Measurements from ENCODE around the gene DCST1. TPM values are rescaled to one million over a fixed set of nuclear protein-coding genes. Genes with fewer than 3 reads are reported as not detected.
"Not testable (repeated sequence)": the region's sequence is repeated elsewhere in the genome, so short reads cannot be mapped to it uniquely, and the experiment has no call there.

The DCST1 gene
- total and polyA plus RNA-seq, 2 donors (not counting 1 experiment from before 2014, with no cell fraction given) = not detected

- Histone ChIP-seq H2AFZ (ENCODE audit: low read length) (no peak overlapping the region), H3K36me3 (ENCODE audit: control insufficient read depth, insufficient read depth, low read length) (no peaks in the 10 kb centered on the region), H3K4me1 (ENCODE audit: control insufficient read depth, extremely low read depth, insufficient read depth, low read length) (peaks cover 3% of the 10 kb centered on the region), H3K9ac (ENCODE audit: insufficient read depth, low read length) (no peak overlapping the region), H3K9me3 (ENCODE audit: control insufficient read depth, insufficient read depth, low read depth, low read length) (no peaks in the 10 kb centered on the region), H3K4me3 (replicated peaks in 1 of 4; ENCODE audit: control extremely low read depth in 1 of 4, insufficient read depth in 1 of 4, low read depth in 3 of 4, low read length in 4 of 4) (no peak overlapping the region), H3K27ac (ENCODE audit: insufficient read depth, low read length) (no peak overlapping the region), H4K20me1 (ENCODE audit: control insufficient read depth, extremely low read depth, insufficient read depth, low read length) (no peaks in the 10 kb centered on the region), H3K27me3 (ENCODE audit: control insufficient read depth, insufficient read depth, low read length) (no peaks in the 10 kb centered on the region), H3K4me2 (ENCODE audit: extremely low read depth, insufficient read depth, low read length) (no peak overlapping the region), H3K79me2 (ENCODE audit: control insufficient read depth, insufficient read depth, low read length) (no peaks in the 10 kb centered on the region)
- no peak for DNase-seq (ENCODE audit: low read depth in 2 of 2)
- no peak for TF ChIP-seq CTCF (conservative IDR thresholded peaks at IDR 0.05 in 1 of 2, IDR thresholded peaks at IDR 0.05 in 1 of 2; ENCODE audit: low read depth in 1 of 2, low read length in 2 of 2)
- no peak for TF ChIP-seq EZH2 (IDR thresholded peaks at IDR 0.05; ENCODE audit: low read length, missing control alignments)
Measured at GRCh38 chr1:154994591-154994990, 39.0 kb upstream of the DCST1 start.

GRCh38 chr1:154995301-154995983 lies 38.2 kb upstream of the DCST1 start:
- H3K9ac ChIP-seq (ENCODE audit: insufficient read depth, low read length); H3K79me2 ChIP-seq (ENCODE audit: control insufficient read depth, insufficient read depth, low read length); H4K20me1 ChIP-seq (ENCODE audit: control insufficient read depth, extremely low read depth, insufficient read depth, low read length); H3K36me3 ChIP-seq (ENCODE audit: control insufficient read depth, insufficient read depth, low read length); H3K9me3 ChIP-seq (ENCODE audit: control insufficient read depth, insufficient read depth, low read depth, low read length); H2AFZ ChIP-seq (ENCODE audit: low read length); H3K4me3 ChIP-seq (replicated peaks in 1 of 4; ENCODE audit: control extremely low read depth in 1 of 4, insufficient read depth in 1 of 4, low read depth in 3 of 4, low read length in 4 of 4); H3K27me3 ChIP-seq (ENCODE audit: control insufficient read depth, insufficient read depth, low read length); H3K27ac ChIP-seq (ENCODE audit: insufficient read depth, low read length); H3K4me2 ChIP-seq (ENCODE audit: extremely low read depth, insufficient read depth, low read length): not testable (repeated sequence)
- DNase-seq (ENCODE audit: low read depth in 2 of 2) = peak; percentile 82 to 85
- peaks cover 11% of the 10 kb centered on the region for H3K4me1 ChIP-seq (ENCODE audit: control insufficient read depth, extremely low read depth, insufficient read depth, low read length)
- TF ChIP-seq CTCF (conservative IDR thresholded peaks at IDR 0.05 in 1 of 2, IDR thresholded peaks at IDR 0.05 in 1 of 2; ENCODE audit: low read depth in 1 of 2, low read length in 2 of 2) = peak; percentile 37 to 52

- TF ChIP-seq EZH2 (IDR thresholded peaks at IDR 0.05; ENCODE audit: low read length, missing control alignments) (no peak), CTCF (conservative IDR thresholded peaks at IDR 0.05 in 1 of 2, IDR thresholded peaks at IDR 0.05 in 1 of 2; ENCODE audit: low read depth in 1 of 2, low read length in 2 of 2) (no peak)
- Histone ChIP-seq H3K9ac (ENCODE audit: insufficient read depth, low read length) (no peak overlapping the region), H3K9me3 (ENCODE audit: control insufficient read depth, insufficient read depth, low read depth, low read length) (no peaks in the 10 kb centered on the region), H3K4me2 (ENCODE audit: extremely low read depth, insufficient read depth, low read length) (no peak overlapping the region), H3K27ac (ENCODE audit: insufficient read depth, low read length) (no peak overlapping the region), H2AFZ (ENCODE audit: low read length) (no peak overlapping the region), H3K4me3 (replicated peaks in 1 of 4; ENCODE audit: control extremely low read depth in 1 of 4, insufficient read depth in 1 of 4, low read depth in 3 of 4, low read length in 4 of 4) (no peak overlapping the region), H3K79me2 (ENCODE audit: control insufficient read depth, insufficient read depth, low read length) (no peaks in the 10 kb centered on the region), H3K27me3 (ENCODE audit: control insufficient read depth, insufficient read depth, low read length) (no peaks in the 10 kb centered on the region), H3K36me3 (ENCODE audit: control insufficient read depth, insufficient read depth, low read length) (no peaks in the 10 kb centered on the region), H4K20me1 (ENCODE audit: control insufficient read depth, extremely low read depth, insufficient read depth, low read length) (no peaks in the 10 kb centered on the region), H3K4me1 (ENCODE audit: control insufficient read depth, extremely low read depth, insufficient read depth, low read length) (peaks cover 15% of the 10 kb centered on the region)
- no peak for DNase-seq (ENCODE audit: low read depth in 2 of 2)
Measured at GRCh38 chr1:154996966-154997701, 36.5 kb upstream of the DCST1 start.
